Measurements from ENCODE around the gene RELN.

Gene RELN

GRCh38 chr7:104012835-104013234, 23.4 kb upstream of the RELN start:
- in situ Hi-C loops (cut with HindIII; ENCODE audit: low pct_ligation_motif_present, low sequenced_read_pairs) = no loop called here
- Histone ChIP-seq H3K4me3 (ENCODE audit: low read depth, low read length) (no peak overlapping the region), H3K36me3 (replicated peaks) (no peaks in the 10 kb centered on the region), H3K27me3 (replicated peaks) (no peaks in the 10 kb centered on the region), H3K27ac (no peak overlapping the region)
- no peak for TF ChIP-seq CTCF (IDR thresholded peaks at IDR 0.05; ENCODE audit: low read depth, low read length, missing control alignments)
- no peak for DNase-seq

GRCh38 chr7:104011829-104012228, 22.4 kb upstream of the RELN start:
- no peak for TF ChIP-seq CTCF (IDR thresholded peaks at IDR 0.05; ENCODE audit: low read depth, low read length, missing control alignments)
- Histone ChIP-seq H3K36me3 (replicated peaks) (no peaks in the 10 kb centered on the region), H3K4me3 (ENCODE audit: low read depth, low read length) (no peak overlapping the region), H3K27me3 (replicated peaks) (no peaks in the 10 kb centered on the region), H3K27ac (no peak overlapping the region)
- in situ Hi-C loops (cut with HindIII; ENCODE audit: low pct_ligation_motif_present, low sequenced_read_pairs) = no loop called here
- no peak for DNase-seq

DNA sequence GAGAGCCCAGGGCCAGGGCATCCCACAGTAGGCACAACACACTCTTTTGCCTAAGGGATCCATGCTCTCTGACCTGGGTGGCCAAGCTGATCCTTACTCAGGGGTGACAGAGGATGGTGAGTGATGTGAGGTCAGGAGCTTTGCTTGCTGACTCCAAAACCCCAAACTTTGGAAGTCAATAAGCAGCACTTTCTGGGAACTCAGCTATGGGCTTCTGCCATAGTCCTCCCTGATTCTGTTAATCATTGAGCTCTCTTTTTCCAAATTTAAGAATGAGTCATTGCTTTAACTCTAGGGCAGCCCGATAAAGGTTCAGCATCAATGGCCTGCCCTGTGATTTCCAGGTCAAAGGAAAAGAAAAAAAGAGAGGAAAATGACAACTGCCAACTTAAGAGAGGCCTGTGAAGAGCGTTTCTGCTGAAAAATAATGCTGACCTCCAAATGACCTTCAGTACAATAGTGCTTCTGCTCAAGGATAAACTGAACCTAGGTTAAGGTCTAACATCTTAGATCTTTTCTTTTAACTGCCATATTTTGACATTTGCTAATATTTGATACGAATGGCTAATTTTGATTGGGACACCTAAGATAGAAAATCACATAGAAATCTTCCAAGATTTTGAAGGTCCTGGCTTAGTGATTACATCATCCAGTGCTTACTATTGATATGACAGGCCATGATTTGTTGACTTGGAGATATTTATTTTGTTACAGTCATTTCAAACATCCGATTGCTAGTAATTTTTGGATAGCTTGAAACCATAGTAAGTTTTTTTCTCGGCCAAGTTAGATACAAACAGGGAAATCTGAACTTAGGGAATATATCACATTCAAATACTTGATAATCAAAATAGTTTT, 20.8 kb upstream of the RELN start:
- H3K27me3 ChIP-seq (replicated peaks) = no peaks in the 10 kb centered on the region
- H3K4me3 ChIP-seq (ENCODE audit: low read depth, low read length) = no peak overlapping the region
- H3K27ac ChIP-seq = no peak overlapping the region
- no peak for TF ChIP-seq CTCF (IDR thresholded peaks at IDR 0.05; ENCODE audit: low read depth, low read length, missing control alignments)
- no peak for DNase-seq
- in situ Hi-C loops (cut with HindIII; ENCODE audit: low pct_ligation_motif_present, low sequenced_read_pairs) = no loop called here
- H3K36me3 ChIP-seq (replicated peaks) = no peaks in the 10 kb centered on the region

DNA sequence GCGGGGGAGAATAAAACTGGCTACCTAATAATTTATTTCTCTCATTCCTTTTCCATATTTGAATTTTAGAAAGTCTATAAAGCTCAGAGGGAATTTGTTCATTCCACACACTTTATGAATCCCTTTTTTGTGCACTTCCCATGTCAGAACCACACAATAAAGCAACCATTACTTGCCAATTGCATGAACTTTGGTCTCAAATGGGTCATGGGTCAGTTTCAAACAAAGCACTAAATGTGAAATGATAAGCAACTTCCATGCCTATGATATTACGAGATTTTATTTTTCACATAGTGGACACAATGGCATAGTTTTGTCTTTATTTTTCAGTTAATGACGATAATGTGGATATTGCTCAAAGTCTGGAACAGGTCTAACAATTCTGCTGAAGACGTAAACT, 18.6 kb upstream of the RELN start:
- H3K4me3 ChIP-seq (ENCODE audit: low read depth, low read length) = no peak overlapping the region
- in situ Hi-C loops (cut with HindIII; ENCODE audit: low pct_ligation_motif_present, low sequenced_read_pairs) = no loop called here
- no peak overlapping the region for H3K27ac ChIP-seq
- DNase-seq = no peak
- no peaks in the 10 kb centered on the region for H3K36me3 ChIP-seq (replicated peaks)
- H3K27me3 ChIP-seq (replicated peaks) = no peaks in the 10 kb centered on the region
- no peak for TF ChIP-seq CTCF (IDR thresholded peaks at IDR 0.05; ENCODE audit: low read depth, low read length, missing control alignments)

DNA sequence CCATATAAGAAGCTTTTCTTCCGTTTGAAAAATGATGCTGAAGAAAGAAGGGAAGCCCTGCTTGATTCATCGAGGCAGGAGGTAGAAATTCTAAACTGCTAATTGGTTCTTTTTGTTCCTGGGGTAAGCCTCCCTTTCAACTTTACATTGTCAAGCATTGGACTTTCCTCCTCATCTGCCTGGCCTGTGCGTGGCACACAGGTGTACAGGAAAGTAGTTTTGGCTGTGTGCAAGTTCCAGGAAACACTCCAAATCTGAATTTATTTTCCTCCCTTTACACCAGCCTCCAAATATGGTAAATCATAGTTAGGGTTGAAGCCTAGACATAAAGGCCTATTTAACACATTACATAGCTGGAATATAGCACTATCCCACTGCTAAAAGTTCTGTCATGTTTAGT, 18.2 kb upstream of the RELN start:
- Histone ChIP-seq H3K27me3 (replicated peaks) (no peaks in the 10 kb centered on the region), H3K27ac (no peak overlapping the region), H3K4me3 (ENCODE audit: low read depth, low read length) (no peak overlapping the region), H3K36me3 (replicated peaks) (no peaks in the 10 kb centered on the region)
- no peak for DNase-seq
- no peak for TF ChIP-seq CTCF (IDR thresholded peaks at IDR 0.05; ENCODE audit: low read depth, low read length, missing control alignments)
- in situ Hi-C loops (cut with HindIII; ENCODE audit: low pct_ligation_motif_present, low sequenced_read_pairs) = no loop called here

DNA sequence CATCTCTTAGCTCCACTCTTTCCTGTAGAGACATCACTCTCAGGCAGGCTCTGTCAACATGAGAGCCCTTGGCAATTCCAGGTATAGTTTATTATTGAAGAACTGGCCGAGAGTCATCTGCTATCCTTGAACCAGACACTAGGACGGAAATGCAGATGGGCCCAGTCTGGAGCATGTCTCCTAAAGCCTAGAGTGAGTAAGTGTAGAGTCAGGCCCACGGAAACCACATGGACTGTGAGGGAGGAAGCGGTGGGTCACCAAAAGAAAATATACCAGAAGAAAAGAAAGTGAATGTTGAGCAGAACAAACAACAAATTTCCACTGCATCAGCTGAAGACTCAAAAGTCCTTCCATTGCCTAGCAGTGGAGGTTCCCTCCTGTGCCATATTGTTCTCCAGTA, 15.7 kb upstream of the RELN start:
- H3K27me3 ChIP-seq (replicated peaks) = no peaks in the 10 kb centered on the region
- in situ Hi-C loops (cut with HindIII; ENCODE audit: low pct_ligation_motif_present, low sequenced_read_pairs) = no loop called here
- no peak overlapping the region for H3K27ac ChIP-seq
- H3K4me3 ChIP-seq (ENCODE audit: low read depth, low read length) = no peak overlapping the region
- DNase-seq = peak; percentile 92
- no peaks in the 10 kb centered on the region for H3K36me3 ChIP-seq (replicated peaks)
- peak; percentile 52 for TF ChIP-seq CTCF (IDR thresholded peaks at IDR 0.05; ENCODE audit: low read depth, low read length, missing control alignments)
